Adipose tissue (tissue), 3 donors: ENCODE data around the gene MYRIP. TPM values are rescaled to one million over a fixed set of nuclear protein-coding genes. Genes with fewer than 3 reads are reported as not detected.

ENCODE experiments used
- H3K27ac ChIP-seq: one replicate; pipeline ENCODE4 v1.5.1; 2013; ENCODE audit warnings: low read depth, low read length
- WGBS, 3 donors: extraction: QIAGEN DNeasy Blood & Tissue Kit; methylation state at CpG; one replicate each; pipeline ENCODE4 v1.1.7; 2013; 5-methylcytosine and 5-hydroxymethylcytosine counted together
- polyA plus RNA-seq, 3 donors: library from polyadenylated mRNA; stranded (reverse); fragments of 200-250 nt; gene quantifications; one replicate each; pipeline ENCODE4 v1.2.3, GENCODE V29; 2013
- donor health status: healthy with polysubstance abuse.
- donor health status: Bipolar disorder and iron deficiency.
- donor health status: healthy.

The MYRIP gene
- polyA plus RNA-seq, 3 donors, result 1.1 to 3.1 (median 2.7) TPM

- no peak overlapping the region for H3K27ac ChIP-seq
- 68 to 77% (median 76%) methylated on average over 2 of the region's 2 CpGs for WGBS, 3 donors
These were observed 70.2 kb downstream of the MYRIP start for GRCh38 chr3:39879581-39879980.

GRCh38 chr3:39882111-39882510, 72.7 kb downstream of the MYRIP start:
- 88 to 91% (median 89%) methylated on average over 1 of the region's 1 CpG for WGBS, 3 donors
- no peak overlapping the region for H3K27ac ChIP-seq

DNA sequence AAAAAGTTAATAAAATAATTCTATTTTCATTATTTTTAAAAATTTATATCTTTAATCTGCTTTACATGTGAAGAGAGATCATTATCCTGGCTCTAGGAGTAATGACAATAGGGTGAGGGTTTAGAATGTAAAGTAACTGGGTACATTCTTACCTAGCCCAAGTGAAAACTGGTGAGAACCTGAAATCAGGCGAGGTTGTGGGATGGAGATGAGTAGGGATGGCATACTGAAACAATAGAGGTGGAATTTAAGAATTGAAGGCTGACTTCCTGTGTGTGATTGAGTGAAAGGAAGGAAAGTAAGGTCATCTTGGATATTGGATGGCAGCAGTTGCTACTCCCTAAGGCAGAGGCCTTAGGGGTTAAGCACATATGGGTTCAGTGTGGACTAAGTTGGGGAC, 82.7 kb downstream of the MYRIP start:
- WGBS, 3 donors, result 73 to 82% (median 81%) methylated on average over 1 of the region's 1 CpG
- H3K27ac ChIP-seq, result no peak overlapping the region

DNA sequence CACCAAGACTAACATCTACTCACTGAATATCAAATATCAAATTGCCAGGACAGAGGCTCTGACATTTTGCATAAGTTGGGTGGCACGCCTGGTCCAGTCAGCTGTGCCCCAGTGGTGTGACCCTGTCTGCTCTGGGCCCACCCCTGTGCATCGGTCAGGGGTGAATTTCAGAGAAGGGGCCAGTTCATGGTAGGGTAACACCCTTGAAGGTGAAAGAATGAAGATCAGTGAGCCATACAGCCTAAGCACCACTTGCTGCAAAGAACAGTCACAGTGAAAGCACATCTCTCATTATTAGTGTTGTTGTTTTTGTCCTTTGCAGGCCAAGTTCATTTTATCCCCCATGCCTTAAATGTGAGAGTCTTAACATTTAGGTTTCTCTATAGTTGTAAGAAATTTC, 86.8 kb downstream of the MYRIP start:
- WGBS, 3 donors, result 89 to 98% (median 91%) methylated on average over 2 of the region's 2 CpGs
- H3K27ac ChIP-seq, result no peak overlapping the region

- WGBS, 3 donors, result 80 to 94% (median 90%) methylated on average over 4 of the region's 4 CpGs
- no peak overlapping the region for H3K27ac ChIP-seq
These were observed 91.1 kb downstream of the MYRIP start for GRCh38 chr3:39900462-39901002.

GRCh38 chr3:39903253-39903652, 93.8 kb downstream of the MYRIP start:
- 34 to 64% (median 57%) methylated on average over 2 of the region's 2 CpGs for WGBS, 3 donors
- no peak overlapping the region for H3K27ac ChIP-seq

- H3K27ac ChIP-seq, result no peak overlapping the region
- 45 to 91% (median 82%) methylated on average over 2 of the region's 2 CpGs for WGBS, 3 donors
These were observed 96.4 kb downstream of the MYRIP start for GRCh38 chr3:39905788-39906187.

DNA sequence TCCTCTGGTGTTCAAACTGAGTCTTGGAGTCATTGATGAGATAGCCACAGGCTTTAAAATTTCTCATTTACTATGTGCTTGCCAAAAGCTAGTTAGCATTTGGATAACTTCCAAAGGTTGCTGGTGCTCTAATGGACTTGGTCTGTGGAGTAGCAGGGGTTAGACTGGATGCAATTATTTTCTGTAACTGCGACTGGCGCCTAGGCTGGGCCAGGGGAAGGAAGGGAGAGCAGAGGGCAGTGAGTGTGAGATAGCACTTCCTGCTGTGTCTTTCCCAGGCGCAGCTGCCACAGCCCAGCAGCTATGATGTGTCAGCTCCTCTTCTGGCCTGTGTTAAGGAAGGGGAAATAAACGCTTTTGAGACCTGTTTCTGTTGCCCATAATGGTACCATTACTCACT, 98.6 kb downstream of the MYRIP start:
- WGBS, 3 donors, result 27 to 40% (median 34%) methylated on average over 4 of the region's 4 CpGs
- H3K27ac ChIP-seq, result no peak overlapping the region

GRCh38 chr3:39910135-39910534, 100.7 kb downstream of the MYRIP start:
- no peak overlapping the region for H3K27ac ChIP-seq
- 78 to 93% (median 83%) methylated on average over 6 of the region's 6 CpGs for WGBS, 3 donors

- no peak overlapping the region for H3K27ac ChIP-seq
- 26 to 87% (median 76%) methylated on average over 3 of the region's 3 CpGs for WGBS, 3 donors
These were observed 101.5 kb downstream of the MYRIP start for GRCh38 chr3:39910826-39911464.

GRCh38 chr3:39911465-39912309, 102.3 kb downstream of the MYRIP start:
- no peak overlapping the region for H3K27ac ChIP-seq
- WGBS, 3 donors, result 45 to 59% (median 58%) methylated on average over 3 of the region's 3 CpGs

DNA sequence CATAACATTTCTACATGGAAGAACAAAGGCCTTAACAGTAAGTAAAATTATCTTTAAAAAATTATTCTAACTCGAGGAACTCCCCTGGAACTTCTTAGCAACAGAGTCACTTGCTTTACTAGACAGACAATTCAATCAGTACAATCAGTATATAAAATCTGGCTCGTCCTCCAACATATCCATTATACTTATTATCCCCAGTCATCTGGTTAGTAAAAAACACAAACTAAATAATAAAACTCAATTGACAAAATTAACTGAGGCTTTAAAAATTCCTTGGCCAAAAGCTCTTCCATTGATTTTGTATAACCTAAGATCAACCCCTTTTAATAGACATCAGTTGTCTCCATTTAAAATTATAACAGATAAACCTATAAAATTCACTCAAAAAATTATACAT, 105.6 kb downstream of the MYRIP start:
- no peak overlapping the region for H3K27ac ChIP-seq
- 78 to 91% (median 82%) methylated on average over 2 of the region's 2 CpGs for WGBS, 3 donors

DNA sequence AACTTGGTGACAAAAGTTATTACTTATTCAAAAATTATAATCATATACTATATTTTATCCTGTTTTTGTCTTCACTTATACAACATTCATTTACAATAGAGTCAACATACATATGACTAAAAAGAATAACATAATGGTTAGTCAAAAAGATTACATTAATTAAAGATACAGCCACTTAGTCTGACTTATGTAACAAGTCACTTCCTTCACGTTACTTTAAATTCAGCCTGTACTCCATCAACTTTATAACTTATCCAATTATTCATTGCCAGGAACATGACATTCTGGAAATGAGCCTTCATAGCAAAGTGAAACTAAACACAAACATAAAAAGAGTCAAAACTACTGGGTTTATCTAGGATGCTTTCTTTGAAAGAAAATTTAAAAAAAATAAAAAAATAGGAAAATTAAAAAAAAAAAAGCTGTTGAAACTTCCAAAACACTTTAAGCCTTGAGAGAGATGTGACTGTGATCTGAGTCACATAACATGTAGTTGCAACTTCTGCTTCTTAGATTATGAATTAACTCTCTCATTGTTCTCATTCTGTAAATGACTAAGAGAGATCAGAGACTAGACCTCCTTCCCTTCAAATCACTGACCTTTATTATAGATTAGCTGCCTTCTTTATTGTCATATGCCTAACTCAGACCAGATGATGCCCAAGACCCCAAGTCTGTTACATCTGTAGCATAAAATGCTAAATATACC, 107.8 kb downstream of the MYRIP start:
- H3K27ac ChIP-seq, result no peak overlapping the region
- 51 to 65% (median 55%) methylated on average over 1 of the region's 1 CpG for WGBS, 3 donors

- no peak overlapping the region for H3K27ac ChIP-seq
- 89 to 95% (median 91%) methylated on average over 2 of the region's 2 CpGs for WGBS, 3 donors
These were observed 109.9 kb downstream of the MYRIP start for GRCh38 chr3:39919281-39919680.

DNA sequence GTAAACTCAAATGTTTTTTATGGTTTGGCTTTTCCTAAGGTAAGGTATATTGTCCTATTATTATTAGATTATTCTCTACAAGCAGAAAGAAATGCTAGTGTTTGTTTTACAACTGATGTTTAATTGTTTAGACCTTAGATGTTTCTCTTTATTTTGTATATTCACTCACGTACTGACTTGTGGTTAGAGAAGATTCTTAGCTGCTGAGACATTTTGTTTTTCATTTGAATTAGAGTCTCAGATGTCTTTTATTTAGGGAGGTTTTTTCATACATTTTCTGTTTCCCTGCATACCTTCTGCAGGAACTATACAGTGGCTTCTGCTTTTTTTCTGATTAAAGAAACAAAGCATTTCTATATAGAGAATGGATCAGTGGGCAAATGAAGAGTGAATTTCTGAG, 110.9 kb downstream of the MYRIP start:
- WGBS, 3 donors, result 85 to 97% (median 92%) methylated on average over 1 of the region's 1 CpG
- no peak overlapping the region for H3K27ac ChIP-seq

DNA sequence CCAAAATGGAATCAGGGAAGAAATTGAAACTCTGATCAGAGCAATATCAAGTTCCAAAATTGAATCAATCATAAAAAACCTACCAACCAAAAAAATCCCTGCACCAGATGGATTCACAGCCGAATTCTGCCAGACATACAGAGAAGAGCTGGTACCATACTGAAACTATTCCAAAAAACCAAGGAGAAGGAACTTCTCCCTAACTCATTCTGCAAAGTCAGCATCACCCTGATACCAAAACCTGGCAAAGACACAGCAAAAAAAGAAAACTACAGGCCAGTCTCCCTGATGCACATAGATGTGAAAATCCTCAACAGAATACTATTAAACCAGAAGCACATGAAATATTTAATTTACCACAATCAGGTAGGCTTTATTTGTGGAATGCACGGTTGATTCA, 118.1 kb downstream of the MYRIP start:
- WGBS, 3 donors, result 63 to 78% (median 67%) methylated on average over 2 of the region's 2 CpGs
- H3K27ac ChIP-seq, result no peak overlapping the region

- no peak overlapping the region for H3K27ac ChIP-seq
- 33 to 52% (median 43%) methylated on average over 1 of the region's 1 CpG for WGBS, 3 donors
These were observed 124.7 kb downstream of the MYRIP start for GRCh38 chr3:39933986-39934693.

- no peak overlapping the region for H3K27ac ChIP-seq
- WGBS, 3 donors, result 58 to 67% (median 61%) methylated on average over 5 of the region's 5 CpGs
These were observed 125.3 kb downstream of the MYRIP start for GRCh38 chr3:39934696-39935095.
